T-helper 1 cell treated with Interleukin-12 subunit alpha and Interleukin-12 subunit beta and Interleukin-4 antibody, amounts not matched to agents 30 μg/mL and 1 μg/mL, for 36 hours (primary cell): Measurements from ENCODE around the gene GLI2.

ENCODE experiments used
- H3K27ac Mint-ChIP-seq: one replicate; pipeline ENCODE4 v1.8.0; 2021; ENCODE audit warnings: mild to moderate bottlenecking, mixed read lengths
- H3K27me3 Mint-ChIP-seq: one replicate; pipeline ENCODE4 v1.8.0; 2021; ENCODE audit warnings: low read depth, mixed read lengths
- H3K36me3 Mint-ChIP-seq: one replicate; pipeline ENCODE4 v1.8.0; 2021; ENCODE audit warnings: low read depth, mixed read lengths
- H3K4me1 Mint-ChIP-seq: one replicate; pipeline ENCODE4 v1.8.0; 2021; ENCODE audit warnings: low read depth, mixed read lengths
- H3K4me3 Mint-ChIP-seq: one replicate; pipeline ENCODE4 v1.8.0; 2021; ENCODE audit warnings: mild to moderate bottlenecking, moderate library complexity, mixed read lengths
- H3K9me3 Mint-ChIP-seq: one replicate; pipeline ENCODE4 v1.8.0; 2021; ENCODE audit warnings: mixed read lengths

The GLI2 gene

GRCh38 chr2:120763931-120764330 is 28.3 kb downstream of the GLI2 start:
- Mint-ChIP-seq H3K4me3 (no peak overlapping the region), H3K9me3 (no peaks in the 10 kb centered on the region), H3K27me3 (peaks cover 5% of the 10 kb centered on the region), H3K36me3 (no peaks in the 10 kb centered on the region), H3K4me1 (no peaks in the 10 kb centered on the region), H3K27ac (no peak overlapping the region)

- peaks cover 5% of the 10 kb centered on the region for H3K27me3 Mint-ChIP-seq
- no peaks in the 10 kb centered on the region for H3K9me3 Mint-ChIP-seq
- H3K4me1 Mint-ChIP-seq = no peaks in the 10 kb centered on the region
- H3K27ac Mint-ChIP-seq = no peak overlapping the region
- no peaks in the 10 kb centered on the region for H3K36me3 Mint-ChIP-seq
- H3K4me3 Mint-ChIP-seq = no peak overlapping the region
These were observed 28.8 kb downstream of the GLI2 start for GRCh38 chr2:120764492-120764891.

- Mint-ChIP-seq H3K4me3 (no peak overlapping the region), H3K4me1 (no peaks in the 10 kb centered on the region), H3K36me3 (no peaks in the 10 kb centered on the region), H3K27ac (no peak overlapping the region), H3K9me3 (no peaks in the 10 kb centered on the region), H3K27me3 (peaks cover 5% of the 10 kb centered on the region)
These were observed 29.5 kb downstream of the GLI2 start for GRCh38 chr2:120764991-120765677.

- H3K4me3 Mint-ChIP-seq = no peak overlapping the region
- H3K9me3 Mint-ChIP-seq = no peaks in the 10 kb centered on the region
- H3K36me3 Mint-ChIP-seq = no peaks in the 10 kb centered on the region
These were observed 30.2 kb downstream of the GLI2 start for GRCh38 chr2:120765678-120766469.

GRCh38 chr2:120766470-120767351 is 31.0 kb downstream of the GLI2 start:
- Mint-ChIP-seq H3K27ac (no peak overlapping the region), H3K36me3 (no peaks in the 10 kb centered on the region), H3K27me3 (no peaks in the 10 kb centered on the region)

More at GRCh38 chr2:120765678-120766469, 30.2 kb downstream of the GLI2 start:
- Mint-ChIP-seq H3K4me1 (no peaks in the 10 kb centered on the region), H3K27ac (no peak overlapping the region), H3K27me3 (no peaks in the 10 kb centered on the region)

DNA sequence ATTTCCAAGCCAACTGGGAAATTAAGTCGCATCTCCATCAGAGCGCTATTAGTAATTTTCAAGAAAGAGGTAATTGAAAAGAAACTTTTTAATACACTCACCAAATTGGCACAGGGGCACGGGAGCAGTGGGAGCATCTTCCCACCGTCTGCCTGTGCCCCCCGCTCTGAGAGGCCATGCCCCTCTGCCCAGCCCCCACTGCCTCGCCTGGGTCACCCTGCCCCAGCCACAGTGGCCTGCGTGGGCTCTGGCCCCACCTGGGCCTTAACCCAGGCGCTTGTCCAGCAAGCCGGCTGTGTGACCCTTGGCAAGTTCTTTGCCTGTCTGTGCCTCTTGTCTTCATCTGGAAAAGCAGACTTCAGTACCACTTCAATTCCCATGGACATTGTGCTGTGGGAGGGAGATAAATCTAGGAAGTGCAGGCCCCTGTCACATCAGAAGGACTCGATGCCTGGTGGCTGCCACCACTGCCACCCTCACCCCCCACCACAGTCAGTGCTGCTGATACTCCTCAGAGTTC is 31.9 kb downstream of the GLI2 start:
- Mint-ChIP-seq H3K9me3 (no peaks in the 10 kb centered on the region), H3K4me1 (no peaks in the 10 kb centered on the region), H3K36me3 (no peaks in the 10 kb centered on the region), H3K27me3 (no peaks in the 10 kb centered on the region), H3K4me3 (no peak overlapping the region), H3K27ac (no peak overlapping the region)

More at GRCh38 chr2:120766470-120767351, 31.0 kb downstream of the GLI2 start:
- Mint-ChIP-seq H3K4me1 (no peaks in the 10 kb centered on the region), H3K4me3 (no peak overlapping the region), H3K9me3 (no peaks in the 10 kb centered on the region)

GRCh38 chr2:120768112-120769048 is 32.7 kb downstream of the GLI2 start:
- no peaks in the 10 kb centered on the region for H3K27me3 Mint-ChIP-seq
- no peaks in the 10 kb centered on the region for H3K9me3 Mint-ChIP-seq
- H3K36me3 Mint-ChIP-seq = no peaks in the 10 kb centered on the region
- H3K27ac Mint-ChIP-seq = no peak overlapping the region
- no peak overlapping the region for H3K4me3 Mint-ChIP-seq
- no peaks in the 10 kb centered on the region for H3K4me1 Mint-ChIP-seq

GRCh38 chr2:120769076-120769786 is 33.6 kb downstream of the GLI2 start:
- Mint-ChIP-seq H3K27ac (no peak overlapping the region), H3K9me3 (no peaks in the 10 kb centered on the region), H3K4me3 (no peak overlapping the region), H3K4me1 (no peaks in the 10 kb centered on the region), H3K27me3 (no peaks in the 10 kb centered on the region), H3K36me3 (no peaks in the 10 kb centered on the region)

- Mint-ChIP-seq H3K4me1 (no peaks in the 10 kb centered on the region), H3K27me3 (no peaks in the 10 kb centered on the region), H3K9me3 (no peaks in the 10 kb centered on the region), H3K27ac (no peak overlapping the region), H3K36me3 (no peaks in the 10 kb centered on the region), H3K4me3 (no peak overlapping the region)
These were observed 34.1 kb downstream of the GLI2 start for GRCh38 chr2:120769787-120770120.

DNA sequence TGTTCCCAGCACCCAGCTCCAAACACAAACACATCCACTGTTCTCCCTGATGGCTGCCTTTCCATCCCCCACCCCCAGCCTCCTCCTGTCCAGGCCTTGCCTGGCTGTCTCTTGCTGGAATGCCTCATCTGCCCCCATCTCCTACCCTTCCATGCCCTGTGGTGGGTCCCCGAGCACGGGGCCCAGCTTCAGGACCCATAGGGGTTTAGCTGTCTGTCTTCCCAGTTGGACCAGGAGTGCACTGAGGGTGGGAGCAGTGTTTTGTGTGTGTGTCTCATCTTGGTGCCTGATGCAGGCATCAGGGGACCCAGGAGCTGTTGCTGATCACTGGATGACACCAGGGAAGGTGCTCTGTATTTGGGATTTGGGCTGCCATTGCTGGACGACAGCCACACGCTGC is 34.5 kb downstream of the GLI2 start:
- no peak overlapping the region for H3K27ac Mint-ChIP-seq
- no peaks in the 10 kb centered on the region for H3K27me3 Mint-ChIP-seq
- no peaks in the 10 kb centered on the region for H3K9me3 Mint-ChIP-seq
- H3K36me3 Mint-ChIP-seq = no peaks in the 10 kb centered on the region
- H3K4me3 Mint-ChIP-seq = no peak overlapping the region
- no peaks in the 10 kb centered on the region for H3K4me1 Mint-ChIP-seq

DNA sequence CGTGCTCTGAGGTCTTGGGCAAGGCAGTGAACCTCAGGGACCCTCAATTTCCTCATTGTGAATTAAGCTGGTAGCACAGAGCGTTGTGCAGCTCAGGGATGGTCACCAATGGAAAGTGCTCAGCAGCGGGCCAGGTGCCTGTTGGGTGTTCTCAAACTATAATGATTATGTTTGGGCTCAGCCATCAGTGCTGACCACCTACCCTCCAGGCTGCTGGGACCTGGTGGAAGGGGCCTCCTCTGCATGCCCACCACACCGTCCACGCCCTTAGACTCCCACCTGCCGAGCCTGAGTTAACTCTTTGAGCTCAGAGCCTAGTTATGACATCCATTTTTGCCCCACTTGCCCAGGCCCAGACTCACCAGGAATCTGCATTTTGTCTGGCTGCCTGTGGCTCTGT is 35.0 kb downstream of the GLI2 start:
- no peaks in the 10 kb centered on the region for H3K27me3 Mint-ChIP-seq
- no peak overlapping the region for H3K27ac Mint-ChIP-seq
- no peaks in the 10 kb centered on the region for H3K9me3 Mint-ChIP-seq
- H3K36me3 Mint-ChIP-seq = no peaks in the 10 kb centered on the region
- H3K4me1 Mint-ChIP-seq = no peaks in the 10 kb centered on the region
- no peak overlapping the region for H3K4me3 Mint-ChIP-seq

DNA sequence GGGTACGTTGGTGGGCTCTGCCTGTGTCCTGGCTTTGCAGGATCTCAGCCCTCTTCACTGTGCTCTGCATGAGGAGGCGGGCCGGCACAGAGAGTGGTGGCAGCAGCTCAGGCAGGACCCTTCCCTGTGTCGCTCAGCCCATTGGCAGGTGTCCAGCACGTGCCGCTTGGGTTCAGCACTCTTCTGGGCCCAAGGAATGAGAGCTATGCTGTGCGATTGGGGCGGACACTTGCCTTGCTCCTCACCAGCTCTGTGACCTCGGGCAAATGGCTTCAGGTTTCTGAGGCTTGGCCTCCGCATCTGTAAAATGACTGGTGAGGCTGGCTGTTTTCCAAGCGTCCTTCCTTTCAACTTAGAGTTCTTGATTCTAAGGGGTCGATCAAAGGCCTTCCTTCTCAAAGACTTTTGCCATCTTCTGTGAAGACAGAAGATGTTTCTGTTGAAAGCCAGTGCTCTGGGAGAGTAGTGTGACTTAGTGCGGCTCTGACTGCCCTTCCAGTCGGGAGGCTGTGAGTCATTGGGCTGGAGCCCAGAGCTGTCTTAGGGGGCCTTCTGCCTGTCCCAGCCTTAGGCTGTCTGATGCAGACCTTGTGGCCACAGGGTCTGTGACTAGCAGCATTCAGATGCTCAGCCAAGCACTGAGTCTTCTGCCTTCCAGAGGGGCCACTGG is 35.6 kb downstream of the GLI2 start:
- H3K27ac Mint-ChIP-seq = no peak overlapping the region
- H3K4me3 Mint-ChIP-seq = no peak overlapping the region
- no peaks in the 10 kb centered on the region for H3K4me1 Mint-ChIP-seq
- H3K36me3 Mint-ChIP-seq = no peaks in the 10 kb centered on the region
- H3K27me3 Mint-ChIP-seq = no peaks in the 10 kb centered on the region
- H3K9me3 Mint-ChIP-seq = no peaks in the 10 kb centered on the region

GRCh38 chr2:120771781-120772208 is 36.1 kb downstream of the GLI2 start:
- no peaks in the 10 kb centered on the region for H3K36me3 Mint-ChIP-seq
- no peaks in the 10 kb centered on the region for H3K27me3 Mint-ChIP-seq
- H3K9me3 Mint-ChIP-seq = no peaks in the 10 kb centered on the region
- H3K4me3 Mint-ChIP-seq = no peak overlapping the region
- H3K27ac Mint-ChIP-seq = no peak overlapping the region
- no peaks in the 10 kb centered on the region for H3K4me1 Mint-ChIP-seq
